CD4-positive, alpha-beta T cell treated with Interferon alpha-2 for 1 hour (primary cell): ENCODE data around the gene PGBD2.
"Not testable (repeated sequence)": the region's sequence is repeated elsewhere in the genome, so short reads cannot be mapped to it uniquely, and the experiment has no call there.

Experiments used
- DNase-seq, 2 donors: peaks; one replicate each; pipeline ENCODE4 v3.0.0-alpha.2; 2020 to 2022

Gene PGBD2

GRCh38 chr1:248927283-248927682, 21.2 kb downstream of the PGBD2 start:
- DNase-seq = not testable (repeated sequence)

- not testable (repeated sequence) for DNase-seq
These were observed 22.1 kb downstream of the PGBD2 start for GRCh38 chr1:248928122-248928521.

- not testable (repeated sequence) for DNase-seq
These were observed 24.0 kb downstream of the PGBD2 start for GRCh38 chr1:248930037-248930436.

DNA sequence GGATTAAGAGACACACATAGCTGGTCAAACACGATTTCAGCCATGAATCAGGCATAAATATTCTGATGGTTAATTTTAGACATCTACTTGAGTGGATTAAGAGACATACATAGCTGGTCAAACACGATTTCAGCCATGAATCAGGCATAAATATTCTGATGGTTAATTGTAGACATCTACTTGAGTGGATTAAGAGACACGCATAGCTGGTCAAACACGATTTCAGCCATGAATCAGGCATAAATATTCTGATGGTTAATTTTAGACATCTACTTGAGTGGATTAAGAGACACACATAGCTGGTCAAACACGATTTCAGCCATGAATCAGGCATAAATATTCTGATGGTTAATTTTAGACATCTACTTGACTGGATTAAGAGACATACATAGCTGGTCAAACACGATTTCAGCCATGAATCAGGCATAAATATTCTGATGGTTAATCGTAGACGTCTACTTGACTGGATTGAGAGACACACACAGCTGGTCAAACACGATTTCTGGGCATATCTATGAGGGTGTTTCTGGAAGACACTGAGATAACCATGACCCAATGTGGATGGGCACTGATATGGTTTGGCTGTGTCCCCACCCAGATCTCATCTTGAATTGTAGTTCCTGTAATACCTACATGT, 32.3 kb downstream of the PGBD2 start:
- DNase-seq = not testable (repeated sequence)

DNA sequence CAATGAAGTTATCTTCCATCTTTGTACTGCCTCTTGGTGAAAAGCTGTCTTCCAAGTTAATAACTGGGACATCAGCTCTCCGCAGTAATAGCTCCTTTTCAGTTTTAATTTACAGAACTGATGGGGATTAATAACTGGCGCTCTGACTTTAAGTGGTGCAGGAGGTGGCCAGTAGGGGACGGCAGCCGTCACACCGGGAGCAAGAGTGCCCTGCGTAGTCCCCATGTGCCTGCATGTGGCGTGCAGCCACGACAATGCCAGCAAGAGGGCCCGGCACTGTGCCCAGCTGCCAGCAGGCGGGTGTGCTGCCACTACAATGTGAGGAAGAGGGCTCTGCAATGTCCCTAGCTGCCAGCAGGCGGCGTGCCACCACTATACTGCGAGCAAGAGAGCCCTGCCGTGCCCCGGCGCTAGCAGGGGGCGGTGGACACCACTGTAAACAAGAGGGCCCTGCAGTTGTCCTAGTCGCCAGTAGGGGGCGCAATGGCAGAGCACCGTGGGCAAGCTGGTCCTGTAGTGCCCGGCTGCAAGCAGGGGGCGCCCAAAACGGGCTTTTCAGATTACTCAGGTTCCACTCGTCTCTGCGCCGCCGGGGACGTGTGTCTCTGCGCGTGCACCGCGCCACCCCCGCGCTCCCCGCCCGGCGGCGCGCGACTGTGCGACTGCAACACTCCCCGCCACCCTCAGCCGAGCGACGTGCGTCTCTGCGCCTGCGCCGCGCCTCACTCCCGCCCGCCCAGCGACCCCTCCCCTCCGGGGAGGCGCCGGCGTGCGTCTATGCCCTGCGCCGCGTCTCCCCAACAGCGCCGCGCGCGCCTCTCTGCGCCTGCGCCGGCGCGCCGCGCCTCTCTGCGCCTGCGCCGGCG, 38.3 kb downstream of the PGBD2 start:
- DNase-seq = peak in 1 of 2 donors; percentile 43

DNA sequence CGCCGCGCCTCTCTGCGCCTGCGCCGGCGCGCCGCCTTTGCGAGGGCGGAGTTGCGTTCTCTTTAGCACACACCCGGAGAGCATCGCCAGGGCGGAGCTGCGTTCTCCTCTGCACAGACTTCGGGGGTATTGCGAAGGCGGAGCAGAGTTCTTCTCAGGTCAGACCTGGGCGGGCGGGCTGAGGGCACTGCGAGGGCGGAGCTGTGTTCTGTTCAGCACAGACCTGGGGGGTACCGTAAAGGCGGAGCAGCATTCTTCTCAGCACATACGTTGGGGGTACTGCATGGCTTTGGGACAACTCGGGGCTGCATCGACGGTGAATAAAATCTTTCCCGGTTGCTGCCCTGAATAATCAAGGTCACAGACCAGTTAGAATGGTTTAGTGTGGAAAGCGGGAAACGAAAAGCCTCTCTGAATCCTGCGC, 39.0 kb downstream of the PGBD2 start:
- peak in 1 of 2 donors; percentile 54 for DNase-seq

- DNase-seq = not testable (repeated sequence)
These were observed 39.4 kb downstream of the PGBD2 start for GRCh38 chr1:248945453-248945852.

- DNase-seq = peak in 1 of 2 donors; percentile 33
These were observed 39.9 kb downstream of the PGBD2 start for GRCh38 chr1:248945856-248946416.
